ENCODE data around the gene PRKAR1B.

Gene PRKAR1B

DNA sequence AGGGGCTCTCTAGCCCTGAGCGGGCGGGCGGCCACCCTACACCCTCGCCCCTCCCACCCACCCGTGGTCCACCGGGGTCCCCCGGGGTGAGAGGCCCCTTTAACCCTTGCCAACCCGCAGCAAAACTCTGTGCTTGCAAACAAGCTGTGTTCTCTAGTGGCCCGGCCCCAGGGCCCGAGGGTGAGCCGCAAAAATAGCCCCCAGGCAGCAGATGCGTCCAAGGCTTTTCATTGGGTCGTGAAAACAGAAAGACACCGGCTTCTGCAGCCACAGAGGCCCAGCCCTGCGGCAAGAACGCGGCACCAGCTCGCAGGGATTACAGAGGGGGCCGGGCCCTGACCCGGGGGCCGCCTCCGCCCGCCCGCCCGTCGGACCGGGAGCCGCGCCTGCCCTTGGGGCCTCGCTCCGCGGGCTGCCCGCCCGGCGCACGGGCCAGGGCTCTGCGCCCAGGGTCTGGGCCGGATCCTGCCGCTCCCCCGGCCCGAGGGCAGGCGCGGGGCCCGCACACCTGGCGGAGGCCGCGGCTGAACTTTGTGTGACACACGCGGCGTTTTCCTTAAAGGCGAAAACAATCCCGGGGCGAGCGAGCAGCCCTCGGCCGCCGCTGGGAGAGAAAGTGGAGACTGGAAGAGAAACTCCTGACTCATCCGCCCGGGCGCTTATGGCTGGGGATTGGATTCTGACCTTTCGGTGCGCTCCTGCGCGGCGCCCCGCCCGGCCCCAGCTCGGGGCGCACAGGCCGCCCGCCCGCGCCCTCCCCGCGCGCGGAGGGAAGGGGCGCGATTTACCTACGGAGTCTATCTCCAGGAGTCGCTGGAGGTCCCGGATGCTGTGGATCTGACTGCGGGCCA, 210.2 kb downstream of the PRKAR1B start:
- DNase-seq: no peak

DNA sequence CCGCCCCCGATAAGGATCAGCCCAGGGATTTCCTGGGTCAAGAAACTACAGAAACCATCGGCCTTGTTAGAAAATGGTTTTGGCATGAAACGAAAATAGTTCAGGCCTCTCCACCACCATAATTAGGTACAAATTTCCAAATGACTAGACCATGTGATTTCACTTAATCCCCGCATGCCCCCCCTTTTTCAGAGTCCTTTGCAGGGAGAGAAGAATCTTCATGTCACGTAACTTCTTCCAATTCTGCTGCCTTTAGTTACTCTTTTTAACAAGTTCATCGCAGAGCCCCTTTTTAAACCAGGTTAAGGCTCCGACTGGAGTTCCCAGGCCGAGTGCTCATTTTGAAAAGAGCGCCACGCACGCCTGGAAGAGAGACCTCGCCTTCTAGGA, 210.9 kb downstream of the PRKAR1B start:
- DNase-seq: no peak

GRCh38 chr7:515628-516027, 211.5 kb downstream of the PRKAR1B start:
- DNase-seq: no peak

GRCh38 chr7:514651-515598, 212.2 kb downstream of the PRKAR1B start:
- DNase-seq: no peak

DNA sequence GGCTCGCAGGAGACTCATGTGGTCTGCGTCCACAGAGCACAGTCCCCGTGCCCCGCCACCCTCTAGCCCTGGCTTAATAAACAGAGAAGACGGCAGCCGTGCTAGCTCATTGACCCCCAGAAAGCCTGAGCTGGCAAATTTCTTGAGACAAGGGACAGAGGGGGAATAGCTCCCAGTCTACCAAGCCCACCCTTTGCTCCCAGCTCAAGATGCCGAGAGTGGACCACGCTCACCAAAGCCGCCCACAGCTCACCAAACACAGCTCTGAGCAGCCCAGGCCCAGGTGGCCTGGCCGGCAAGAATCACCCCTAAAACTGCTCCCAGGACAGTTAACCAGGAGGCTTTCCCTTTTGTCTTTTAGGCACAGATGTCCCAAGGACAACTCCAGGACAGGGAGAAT, 212.8 kb downstream of the PRKAR1B start:
- no peak for DNase-seq

DNA sequence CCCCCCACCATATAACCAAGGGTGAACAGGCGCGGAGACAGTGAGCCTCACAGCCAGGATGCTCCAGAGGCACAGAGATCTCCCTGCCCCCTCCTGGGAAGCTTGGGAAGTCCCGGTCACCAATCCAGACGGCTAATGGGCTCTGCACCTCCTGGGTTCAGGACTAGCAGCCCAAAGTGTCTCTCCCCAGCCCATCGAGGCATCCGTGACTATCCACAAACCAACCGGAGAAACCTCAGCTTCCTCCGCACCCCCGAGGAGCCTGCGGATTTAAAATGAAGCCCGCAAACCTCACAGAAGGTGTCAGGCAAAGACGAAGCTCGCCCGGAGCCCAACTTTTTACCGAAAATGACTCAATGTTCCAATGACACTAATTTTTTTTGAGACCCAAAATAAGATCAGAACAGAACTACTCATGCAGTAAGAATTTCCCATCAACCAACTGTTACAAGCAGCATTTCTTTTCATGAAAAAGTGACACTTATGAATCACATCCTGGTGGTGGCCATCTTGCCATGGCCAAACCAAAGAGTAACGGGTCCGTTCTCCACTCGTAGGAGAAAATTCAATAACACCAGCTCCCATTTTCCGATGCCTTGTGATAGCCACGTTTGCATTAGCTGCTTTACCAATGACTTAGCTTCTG, 213.4 kb downstream of the PRKAR1B start:
- no peak for DNase-seq

GRCh38 chr7:512541-513311, 214.4 kb downstream of the PRKAR1B start:
- no peak for DNase-seq

DNA sequence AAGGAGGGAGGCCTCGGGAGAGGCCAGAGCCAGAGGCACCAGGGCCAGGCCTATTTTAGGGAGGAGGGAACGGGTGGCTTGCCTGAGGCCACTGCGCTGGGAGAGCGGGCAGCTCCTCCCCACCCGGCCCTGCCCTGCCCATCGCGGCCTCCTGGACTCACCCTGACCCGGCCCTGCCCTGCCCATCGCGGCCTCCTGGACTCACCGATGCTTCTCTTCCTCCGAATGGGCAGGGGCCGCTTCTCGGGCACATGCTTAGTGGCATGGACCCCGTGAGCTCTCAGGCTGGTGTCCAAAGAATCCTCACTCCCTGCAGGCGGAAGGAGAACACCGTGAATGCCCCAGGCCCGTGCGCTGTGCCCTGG, 215.0 kb downstream of the PRKAR1B start:
- no peak for DNase-seq

- DNase-seq: no peak
Observed at GRCh38 chr7:511476-512145, 215.5 kb downstream of the PRKAR1B start.

DNA sequence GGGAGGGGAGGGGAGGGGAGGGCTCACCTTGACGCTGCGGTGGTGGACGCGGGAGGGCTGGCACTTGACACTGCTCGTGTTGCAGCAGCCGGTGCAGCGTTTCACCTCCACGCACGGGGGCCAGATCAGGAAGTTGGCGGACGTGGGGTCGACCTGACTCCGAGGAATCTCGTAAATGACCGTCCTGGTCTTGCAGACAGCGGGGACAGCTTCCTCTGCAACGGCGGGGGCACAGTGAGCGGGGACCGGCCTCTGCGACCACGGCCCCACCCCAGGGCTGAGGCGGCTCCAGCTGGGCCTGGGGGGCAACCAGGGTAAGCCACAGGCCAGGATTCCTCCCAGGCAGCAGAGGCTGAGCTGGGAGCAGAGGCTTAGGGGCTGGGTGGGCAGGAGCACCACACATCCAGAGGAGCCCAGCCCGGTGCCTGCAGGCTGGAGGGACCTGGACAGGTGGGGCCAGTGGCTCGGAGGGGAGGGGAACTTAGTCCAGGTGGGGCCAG, 216.2 kb downstream of the PRKAR1B start:
- DNase-seq: no peak

GRCh38 chr7:510131-510481, 217.0 kb downstream of the PRKAR1B start:
- no peak for DNase-seq

DNA sequence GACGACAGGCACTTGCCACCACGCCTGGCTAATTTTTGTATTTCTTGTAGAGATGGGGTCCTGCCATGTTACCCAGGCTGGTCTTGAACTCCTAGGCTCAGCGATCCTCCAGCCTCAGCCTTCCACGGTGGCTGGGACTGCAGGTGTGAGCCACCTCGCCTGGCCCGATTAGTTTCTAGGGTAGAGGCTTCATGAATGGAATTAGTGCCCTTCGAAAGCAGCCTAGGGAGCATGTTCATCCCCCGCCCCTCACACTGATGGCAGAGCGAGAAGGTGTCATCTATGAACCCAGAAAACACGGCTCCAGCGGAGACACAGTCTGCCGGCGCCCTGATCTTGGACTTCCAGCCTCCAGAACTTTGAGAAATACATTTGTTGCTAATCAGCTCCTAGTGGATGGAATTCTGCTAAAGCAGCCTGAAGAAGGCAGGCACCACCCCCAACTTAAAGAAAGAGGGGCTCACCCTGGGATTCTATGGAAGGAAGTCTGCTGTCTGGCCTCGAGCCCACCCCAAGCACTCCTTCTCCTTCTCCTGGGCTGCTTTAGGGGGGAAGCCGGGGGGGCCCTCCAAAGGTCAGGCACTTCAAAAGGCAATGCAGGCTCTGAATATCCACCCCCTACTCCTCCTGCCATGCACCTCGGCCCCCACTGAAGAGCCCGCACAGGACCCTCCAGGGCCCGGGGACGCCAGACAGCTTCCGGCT, 217.5 kb downstream of the PRKAR1B start:
- DNase-seq: no peak

GRCh38 chr7:508461-509170, 218.5 kb downstream of the PRKAR1B start:
- no peak for DNase-seq

GRCh38 chr7:507623-508300, 219.3 kb downstream of the PRKAR1B start:
- no peak for DNase-seq

DNA sequence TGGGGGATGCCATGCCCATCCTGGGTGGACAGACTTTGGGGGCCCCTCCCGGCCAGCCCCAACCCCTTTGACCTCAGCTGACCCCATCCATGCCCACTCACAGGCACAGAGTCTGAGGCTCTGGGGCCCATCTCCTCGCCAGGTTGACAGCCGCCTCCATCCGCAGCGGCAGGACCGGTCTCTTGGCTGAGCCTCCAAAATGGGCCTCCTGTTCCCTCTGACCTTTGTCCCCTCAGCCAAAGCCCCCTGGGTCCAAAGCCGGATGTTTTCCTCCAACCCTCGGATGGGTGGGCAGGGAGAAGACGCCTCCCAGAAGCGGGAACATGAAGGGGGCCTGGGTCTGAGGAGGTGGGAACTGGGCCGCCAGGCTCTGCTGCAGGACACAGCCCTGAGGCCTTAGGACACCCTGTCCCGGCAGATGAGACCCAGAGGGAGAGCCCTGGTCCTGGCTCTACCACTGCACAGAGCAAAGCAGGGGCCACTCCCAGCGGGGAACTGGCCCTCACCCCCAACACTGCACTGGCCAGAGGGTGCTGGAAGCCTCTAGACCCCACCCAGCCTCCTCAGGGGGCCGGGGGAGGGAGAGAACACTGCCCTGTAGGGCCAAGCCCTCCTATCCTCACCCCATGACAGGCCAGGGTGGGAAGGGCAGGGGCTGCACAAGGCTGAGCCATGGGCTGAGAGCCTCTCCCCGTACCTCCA, 220.0 kb downstream of the PRKAR1B start:
- DNase-seq: no peak

DNA sequence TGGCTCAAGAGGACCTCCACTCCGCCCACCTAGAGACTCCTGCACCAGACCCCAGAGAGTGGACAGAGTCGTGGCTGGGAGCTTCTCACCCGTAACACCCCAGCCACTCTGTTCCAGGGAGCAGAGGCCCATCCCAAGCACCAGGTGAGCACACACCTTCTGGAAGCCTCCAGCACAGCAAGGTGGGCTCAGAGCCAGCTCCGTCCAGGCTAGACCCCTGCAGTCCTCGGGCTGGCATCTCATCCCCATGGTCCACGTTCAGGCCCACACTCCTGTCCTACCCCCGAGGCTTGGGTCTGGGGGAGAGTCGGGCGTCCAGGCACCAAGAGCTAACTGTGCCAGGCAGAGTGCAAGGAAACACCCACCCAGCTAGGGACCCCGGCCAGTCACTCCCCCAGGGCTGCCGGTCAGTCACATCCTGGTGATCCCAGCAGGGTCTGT, 220.7 kb downstream of the PRKAR1B start:
- no peak for DNase-seq

GRCh38 chr7:505171-505570, 221.9 kb downstream of the PRKAR1B start:
- no peak for DNase-seq

- DNase-seq: no peak
Observed at GRCh38 chr7:504221-505111, 222.6 kb downstream of the PRKAR1B start.

Data from hematopoietic multipotent progenitor cell treated with erythropoietin and hydrocortisone succinate and interleukin-3 and kit ligand, for 6 days (in vitro differentiated cells).